PC-3 (cell line): ENCODE results near the gene B4GALT1.

ENCODE experiments used
- EZH2 ChIP-seq: fragments of 300-600 bp; sonication (generic); IDR thresholded peaks from one replicate; pipeline ENCODE4 v1.6.1; 2017; ENCODE audit warnings: antibody characterized with exemption, mild to moderate bottlenecking, low read length; ENCODE audit not compliant: unreplicated experiment
- EZH2phosphoT487 ChIP-seq: fragments of 300-600 bp; sonication (generic); IDR thresholded peaks from 2 replicates; pipeline ENCODE4 v1.6.1; 2018; ENCODE audit warnings: mild to moderate bottlenecking, antibody characterized with exemption, low read length, borderline replicate concordance
- TF ChIP-seq, protein P1 (sequence below): fragments of 300-600 bp; sonication (generic); conservative IDR thresholded peaks from 2 replicates; pipeline ENCODE4 v1.5.1; 2017; ENCODE audit warnings: antibody characterized with exemption, low read depth, mild to moderate bottlenecking, low read length

- TF ChIP-seq, protein P1, sequence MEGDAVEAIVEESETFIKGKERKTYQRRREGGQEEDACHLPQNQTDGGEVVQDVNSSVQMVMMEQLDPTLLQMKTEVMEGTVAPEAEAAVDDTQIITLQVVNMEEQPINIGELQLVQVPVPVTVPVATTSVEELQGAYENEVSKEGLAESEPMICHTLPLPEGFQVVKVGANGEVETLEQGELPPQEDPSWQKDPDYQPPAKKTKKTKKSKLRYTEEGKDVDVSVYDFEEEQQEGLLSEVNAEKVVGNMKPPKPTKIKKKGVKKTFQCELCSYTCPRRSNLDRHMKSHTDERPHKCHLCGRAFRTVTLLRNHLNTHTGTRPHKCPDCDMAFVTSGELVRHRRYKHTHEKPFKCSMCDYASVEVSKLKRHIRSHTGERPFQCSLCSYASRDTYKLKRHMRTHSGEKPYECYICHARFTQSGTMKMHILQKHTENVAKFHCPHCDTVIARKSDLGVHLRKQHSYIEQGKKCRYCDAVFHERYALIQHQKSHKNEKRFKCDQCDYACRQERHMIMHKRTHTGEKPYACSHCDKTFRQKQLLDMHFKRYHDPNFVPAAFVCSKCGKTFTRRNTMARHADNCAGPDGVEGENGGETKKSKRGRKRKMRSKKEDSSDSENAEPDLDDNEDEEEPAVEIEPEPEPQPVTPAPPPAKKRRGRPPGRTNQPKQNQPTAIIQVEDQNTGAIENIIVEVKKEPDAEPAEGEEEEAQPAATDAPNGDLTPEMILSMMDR: no peak
- TF ChIP-seq EZH2 (no peak), EZH2phosphoT487 (no peak)
These were observed 43.0 kb upstream of the B4GALT1 start for GRCh38 chr9:33210006-33210715.
